Aorta (tissue), 5 donors: ENCODE data around the gene CPLX4. TPM values are rescaled to one million over a fixed set of nuclear protein-coding genes. Genes with fewer than 3 reads are reported as not detected.
A peak's percentile ranks its signal among the peaks of the same experiment; 100 is the strongest.

Source experiments
- ATAC-seq: fragments of 200-7000 bp; cut with Tn5 transposase; one replicate; pipeline ENCODE4 v1.9.1; 2022; ENCODE audit warnings: moderate library complexity; ENCODE audit not compliant: low FRiP score
- DNase-seq, 2 donors: peaks; one replicate each; pipeline ENCODE4 v3.0.0-alpha.2; 2020
- H3K27ac ChIP-seq, 2 donors: one replicate each; pipeline ENCODE4 v1.5.1; 2013; ENCODE audit warnings: low read length in 2 of 2, mild to moderate bottlenecking in 2 of 2, moderate library complexity in 2 of 2, control low read depth in 1 of 2, inconsistent platforms in 1 of 2, low read depth in 1 of 2
- H3K27me3 ChIP-seq, 2 donors: one replicate each; pipeline ENCODE4 v1.6.1; 2013; ENCODE audit warnings: control low read depth in 1 of 2, low read length in 1 of 2, mild to moderate bottlenecking in 1 of 2, moderate library complexity in 1 of 2; ENCODE audit not compliant: insufficient read depth in 2 of 2, control insufficient read depth in 1 of 2
- H3K36me3 ChIP-seq, 2 donors: one replicate each; pipeline ENCODE4 v1.6.1; 2013; ENCODE audit warnings: control low read depth in 1 of 2, low read length in 1 of 2, mild to moderate bottlenecking in 1 of 2; ENCODE audit not compliant: insufficient read depth in 2 of 2, control insufficient read depth in 1 of 2
- H3K4me1 ChIP-seq, 2 donors: one replicate each; pipeline ENCODE4 v1.6.1; 2013; ENCODE audit warnings: low read length in 2 of 2, control low read depth in 1 of 2, mild to moderate bottlenecking in 1 of 2, moderate library complexity in 1 of 2; ENCODE audit not compliant: insufficient read depth in 2 of 2, control insufficient read depth in 1 of 2
- H3K4me3 ChIP-seq, 2 donors: one replicate each; pipeline ENCODE4 v1.5.1; 2013; ENCODE audit warnings: low read length in 2 of 2, control low read depth in 1 of 2, mild to moderate bottlenecking in 1 of 2
- H3K9me3 ChIP-seq: one replicate; pipeline ENCODE4 v1.6.1; 2013; ENCODE audit warnings: mild to moderate bottlenecking, low read length; ENCODE audit not compliant: control insufficient read depth
- WGBS, 2 donors: extraction: QIAGEN DNeasy Blood & Tissue Kit; methylation state at CpG; one replicate each; pipeline ENCODE4 v1.1.7; 2013; 5-methylcytosine and 5-hydroxymethylcytosine counted together
- intact Hi-C, 2 donors: fragments of 100-400 bp; cut with DNase I; formaldehyde crosslinking; loops; one replicate each; pipeline versions ENCODE4 v1.14.2 to v1.15.0; 2022
- polyA plus RNA-seq, 2 donors: library from polyadenylated mRNA; stranded (reverse); fragments of 200-250 nt; gene quantifications; one replicate each; pipeline ENCODE4 v1.2.3, GENCODE V29; 2013
- total RNA-seq, 2 donors: library from RNA; stranded (reverse); fragmentation: NEBNext Ultra II Directional; extraction: Animal tissue kit (Norgen Biotek cat#: 25700); gene quantifications; one replicate each; pipeline ENCODE4 v1.2.1, GENCODE V29; 2021
- donor health status: healthy with polysubstance abuse.
- donor health status: Bipolar disorder and iron deficiency.
- donor health status: DM: no; HTN: no; CAD: no.
- donor health status: DM: no; HTN: no; CAD: no.
- donor health status: DM: yes; HTN: yes; CAD: no.

The CPLX4 gene
- total and polyA plus RNA-seq, 4 donors = 0.38 TPM; not detected in 3

DNA sequence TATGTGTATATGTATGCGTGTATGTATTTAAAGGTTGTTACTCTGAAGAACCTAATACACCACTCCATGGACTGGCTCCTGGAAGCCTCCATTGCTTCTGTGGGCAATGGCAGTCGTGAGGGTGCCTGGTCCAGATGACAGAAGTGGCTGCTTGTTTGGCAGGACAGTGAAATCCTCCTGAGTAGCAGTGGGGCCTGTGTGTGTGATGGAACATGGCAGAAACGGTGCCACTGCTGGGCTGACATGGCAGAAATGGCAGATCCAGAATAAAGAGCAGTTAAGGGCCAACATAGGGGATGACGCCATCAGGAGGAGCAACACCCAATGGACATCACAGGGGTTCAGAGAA lies 6.1 kb upstream of the CPLX4 start:
- no peaks in the 10 kb centered on the region for H3K9me3 ChIP-seq
- DNase-seq = no peak
- no peaks in the 10 kb centered on the region for H3K27me3 ChIP-seq
- no peaks in the 10 kb centered on the region for H3K4me1 ChIP-seq
- H3K36me3 ChIP-seq = peaks cover 3% of the 10 kb centered on the region in 2 donors
- WGBS, 2 donors = 92% methylated on average over 4 of the region's 4 CpGs
- ATAC-seq = no peak
- H3K4me3 ChIP-seq = no peak overlapping the region
- no peak overlapping the region for H3K27ac ChIP-seq
- intact Hi-C loops = no loop called here

DNA sequence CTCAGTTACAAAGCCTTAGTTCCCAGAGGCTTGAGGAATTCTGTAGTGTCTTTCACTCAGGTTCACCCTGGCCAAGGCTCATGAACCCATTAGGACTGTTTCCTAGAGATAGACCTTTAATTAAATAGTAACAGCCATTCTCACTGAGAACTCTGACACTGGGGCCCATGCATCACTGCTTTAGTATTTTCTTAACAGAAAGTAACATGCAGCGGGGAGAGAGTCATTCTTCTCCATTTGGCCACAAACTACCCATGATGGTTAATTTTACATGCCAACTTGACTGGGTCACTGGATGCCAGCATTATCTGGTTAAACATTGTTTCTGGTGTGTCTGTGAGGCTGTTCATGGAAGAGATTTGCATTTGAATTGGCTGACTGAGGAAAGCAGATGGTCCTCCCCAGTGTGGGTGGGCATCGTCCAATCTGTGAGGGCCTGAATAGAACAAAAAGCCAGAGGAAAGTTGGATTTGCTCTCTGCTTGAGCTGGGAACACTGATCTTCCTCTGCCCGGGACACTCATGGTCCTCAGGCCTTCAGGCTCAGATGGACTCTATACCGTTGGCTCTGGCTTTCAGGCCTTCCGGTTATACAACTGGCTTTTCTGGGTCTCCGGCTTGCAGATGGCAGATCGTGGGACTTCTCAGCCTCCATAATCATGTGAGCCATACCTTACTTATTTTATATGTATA lies 5.6 kb upstream of the CPLX4 start:
- Histone ChIP-seq H3K27me3 (no peaks in the 10 kb centered on the region), H3K9me3 (no peaks in the 10 kb centered on the region), H3K4me3 (no peak overlapping the region), H3K4me1 (no peaks in the 10 kb centered on the region), H3K36me3 (peaks cover 3% of the 10 kb centered on the region in 2 donors), H3K27ac (no peak overlapping the region)
- intact Hi-C loops = no loop called here
- 91 to 93% methylated on average over 7 of the region's 7 CpGs for WGBS, 2 donors
- ATAC-seq = no peak
- DNase-seq = no peak

DNA sequence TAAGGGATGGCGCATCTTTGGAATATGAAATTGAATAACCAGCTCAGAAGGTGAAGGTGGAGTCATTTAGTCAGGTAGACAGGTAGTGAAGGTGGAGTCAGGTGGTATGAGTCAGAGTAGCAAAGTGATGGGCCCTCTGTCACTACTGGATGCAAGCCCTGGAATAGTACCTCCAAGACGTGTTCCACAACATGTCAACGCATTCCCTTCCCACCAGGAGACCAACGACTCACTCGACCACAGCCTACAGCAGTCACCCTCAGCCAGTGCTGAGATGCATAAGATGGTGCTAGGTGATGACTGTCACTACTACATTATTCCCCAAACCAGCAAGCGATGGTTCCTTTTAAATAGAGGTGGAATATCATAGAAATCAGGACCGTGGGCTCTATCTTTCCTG lies 6.8 kb downstream of the CPLX4 start:
- ATAC-seq (no peak), DNase-seq (no peak)
- Histone ChIP-seq H3K27ac (no peak overlapping the region), H3K9me3 (no peaks in the 10 kb centered on the region), H3K36me3 (no peaks in the 10 kb centered on the region), H3K4me3 (no peak overlapping the region), H3K4me1 (peaks cover 0 to 2% of the 10 kb centered on the region in 2 donors), H3K27me3 (no peaks in the 10 kb centered on the region)
- WGBS, 2 donors = 77 to 85% methylated on average over 7 of the region's 7 CpGs
- intact Hi-C loops = no loop called here

DNA sequence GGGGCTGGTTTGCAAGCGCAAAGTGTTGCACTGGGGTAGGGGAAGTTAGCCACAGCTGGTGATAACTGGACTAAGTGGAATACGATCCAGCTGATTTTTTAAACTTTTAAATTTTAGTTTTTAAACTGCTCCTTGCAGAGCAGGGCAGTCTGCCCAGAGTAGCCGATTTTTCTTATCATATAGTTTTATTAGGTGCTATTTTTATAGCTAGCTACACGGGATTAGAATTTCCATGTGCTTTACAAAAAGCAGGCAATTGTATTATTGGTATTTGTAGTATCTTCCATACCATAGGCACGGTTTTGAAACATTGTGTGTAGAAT lies 9.6 kb downstream of the CPLX4 start:
- no peaks in the 10 kb centered on the region for H3K36me3 ChIP-seq
- WGBS, 2 donors = 2 to 5% methylated on average over 5 of the region's 5 CpGs
- ATAC-seq = no peak
- H3K27ac ChIP-seq = no peak overlapping the region
- peaks cover 0 to 2% of the 10 kb centered on the region in 2 donors for H3K4me1 ChIP-seq
- intact Hi-C loops = loop anchor here (2.0 to 5.0 kb wide), 2 partner anchors 93 to 94 kb away; no protein-coding TSS in a partner anchor
- H3K27me3 ChIP-seq = no peaks in the 10 kb centered on the region
- no peak overlapping the region for H3K4me3 ChIP-seq
- H3K9me3 ChIP-seq = no peaks in the 10 kb centered on the region
- DNase-seq = no peak

DNA sequence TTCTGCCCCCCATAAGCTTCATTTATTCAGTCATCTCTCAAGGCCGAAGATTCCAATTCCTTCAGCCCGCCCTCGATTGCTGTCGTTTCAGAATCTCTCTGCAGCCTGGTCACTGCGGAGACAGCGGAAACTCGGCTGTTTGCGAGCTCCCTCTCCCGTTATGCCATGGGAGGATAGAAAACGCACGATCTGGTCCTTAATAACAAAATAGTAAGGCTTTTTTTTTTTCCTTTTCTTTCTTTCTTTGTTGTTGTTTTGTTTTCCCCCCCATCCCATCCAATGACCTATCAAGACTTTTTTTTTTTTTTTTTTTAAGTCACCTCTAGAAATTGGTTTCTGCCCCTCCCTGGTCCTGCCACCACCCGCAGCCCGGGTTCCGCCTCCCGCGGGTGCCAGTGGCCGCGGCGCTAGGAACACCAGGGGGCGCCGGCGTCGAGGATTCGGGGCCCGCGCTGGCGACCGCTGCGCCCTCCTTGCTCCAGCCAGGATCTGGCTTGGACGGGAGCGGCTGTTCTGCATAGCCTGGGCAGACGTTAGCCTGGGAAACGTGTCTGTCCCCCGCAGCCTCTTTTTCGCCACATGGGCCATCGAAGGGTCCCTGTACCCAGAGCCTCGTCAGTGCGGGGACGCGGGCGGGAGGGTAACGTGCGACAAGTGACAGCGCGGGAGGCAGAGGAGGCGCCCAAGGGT lies 10.1 kb downstream of the CPLX4 start:
- ATAC-seq = peak; percentile 91
- H3K4me3 ChIP-seq = no peak overlapping the region
- intact Hi-C loops = loop anchor here (2.0 to 5.0 kb wide), 2 partner anchors 94 kb away; no protein-coding TSS in a partner anchor

DNA sequence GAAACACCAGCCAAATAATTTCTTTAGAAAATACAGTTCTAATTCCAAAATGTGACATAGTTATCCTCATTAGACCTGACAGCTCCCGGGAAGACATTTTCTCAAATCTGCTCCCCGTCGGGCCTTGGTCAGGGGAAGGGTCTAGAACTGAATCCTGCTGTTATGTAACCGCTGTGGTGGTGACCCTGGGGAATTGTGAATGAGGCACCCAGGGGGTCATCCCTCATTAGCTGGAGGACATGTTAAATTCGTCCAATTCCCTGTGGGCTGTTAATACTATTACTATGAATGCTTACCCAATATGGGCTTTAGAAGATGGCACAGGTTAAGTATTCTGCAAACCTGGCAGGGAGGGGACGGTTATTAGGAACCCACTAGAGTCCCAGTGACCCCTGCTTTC lies 11.8 kb downstream of the CPLX4 start:
- Histone ChIP-seq H3K4me3 (no peak overlapping the region), H3K36me3 (no peaks in the 10 kb centered on the region), H3K4me1 (peaks cover 0 to 2% of the 10 kb centered on the region in 2 donors), H3K9me3 (no peaks in the 10 kb centered on the region), H3K27ac (no peak overlapping the region), H3K27me3 (no peaks in the 10 kb centered on the region)
- DNase-seq = no peak
- 79 to 84% methylated on average over 6 of the region's 6 CpGs for WGBS, 2 donors
- intact Hi-C loops = loop anchor here in 1 of 2 donors (5.0 kb wide), 1 partner anchor 96 kb away; no protein-coding TSS in a partner anchor
- no peak for ATAC-seq

More for the DNA sequence above, 10.1 kb downstream of the CPLX4 start:
- Histone ChIP-seq H3K4me1 (peaks cover 0 to 2% of the 10 kb centered on the region in 2 donors), H3K9me3 (no peaks in the 10 kb centered on the region), H3K27me3 (no peaks in the 10 kb centered on the region), H3K36me3 (no peaks in the 10 kb centered on the region), H3K27ac (no peak overlapping the region)
- DNase-seq = peak; percentile 83 to 92
- WGBS, 2 donors = 3 to 5% methylated on average over 39 to 46 of the region's 46 CpGs

DNA sequence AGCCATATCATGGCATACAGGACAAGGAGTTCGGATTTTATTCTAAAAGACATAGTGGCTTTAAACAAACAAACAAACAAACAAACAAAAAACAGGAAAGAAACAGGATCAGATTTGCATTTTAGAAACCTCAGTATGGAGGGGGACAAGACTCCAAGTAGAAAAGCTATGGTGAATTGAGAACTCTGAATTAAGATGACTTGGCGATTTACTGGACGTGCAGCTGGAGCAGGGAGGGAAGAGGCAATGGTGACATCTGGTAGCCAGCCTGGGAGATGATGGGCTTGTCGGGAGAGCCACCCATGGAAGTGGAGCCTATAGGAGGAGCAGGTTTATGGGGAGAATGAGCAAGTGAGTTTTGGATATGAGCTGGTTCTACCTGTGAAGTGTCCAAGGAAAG lies 13.2 kb downstream of the CPLX4 start:
- intact Hi-C loops = loop anchor here in 1 of 2 donors (5.0 kb wide), 1 partner anchor 97 kb away; no protein-coding TSS in a partner anchor
- H3K36me3 ChIP-seq = no peaks in the 10 kb centered on the region
- H3K4me3 ChIP-seq = no peak overlapping the region
- H3K9me3 ChIP-seq = no peaks in the 10 kb centered on the region
- H3K27ac ChIP-seq = no peak overlapping the region
- no peaks in the 10 kb centered on the region for H3K27me3 ChIP-seq
- WGBS, 2 donors = 73 to 75% methylated on average over 4 of the region's 4 CpGs
- H3K4me1 ChIP-seq = peaks cover 0 to 2% of the 10 kb centered on the region in 2 donors
- DNase-seq (no peak), ATAC-seq (no peak)

DNA sequence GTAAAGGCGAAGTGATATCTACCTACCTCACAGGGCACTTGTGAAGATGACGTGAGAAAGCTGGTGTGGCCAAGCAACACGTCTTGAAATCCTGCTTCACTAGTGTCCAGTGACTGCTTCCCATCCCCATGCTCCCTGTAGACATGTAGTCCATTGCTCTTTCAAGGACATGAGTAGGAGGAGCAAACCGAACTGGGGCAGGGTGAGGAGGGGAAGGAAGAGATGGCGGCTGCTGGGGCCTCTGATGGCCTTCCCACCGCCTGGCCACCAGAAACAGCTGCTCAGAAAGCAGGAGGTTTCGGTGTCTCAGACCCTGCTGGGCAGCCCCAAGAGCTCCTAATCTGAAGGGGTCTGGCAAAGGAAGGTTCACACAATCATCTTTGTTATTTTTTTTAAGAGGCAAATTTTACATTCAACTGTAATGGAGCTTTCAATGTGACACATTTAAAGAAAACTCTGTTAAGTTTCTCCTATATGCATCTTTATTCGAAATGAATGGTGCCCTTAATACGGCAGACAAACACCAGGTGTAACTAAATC lies 14.7 kb downstream of the CPLX4 start:
- Histone ChIP-seq H3K27me3 (no peaks in the 10 kb centered on the region), H3K36me3 (no peaks in the 10 kb centered on the region), H3K27ac (no peak overlapping the region), H3K4me1 (peaks cover 0 to 2% of the 10 kb centered on the region in 2 donors), H3K9me3 (no peaks in the 10 kb centered on the region), H3K4me3 (no peak overlapping the region)
- no peak for ATAC-seq
- WGBS, 2 donors = 78 to 80% methylated on average over 9 of the region's 9 CpGs
- intact Hi-C loops = no loop called here
- no peak for DNase-seq

DNA sequence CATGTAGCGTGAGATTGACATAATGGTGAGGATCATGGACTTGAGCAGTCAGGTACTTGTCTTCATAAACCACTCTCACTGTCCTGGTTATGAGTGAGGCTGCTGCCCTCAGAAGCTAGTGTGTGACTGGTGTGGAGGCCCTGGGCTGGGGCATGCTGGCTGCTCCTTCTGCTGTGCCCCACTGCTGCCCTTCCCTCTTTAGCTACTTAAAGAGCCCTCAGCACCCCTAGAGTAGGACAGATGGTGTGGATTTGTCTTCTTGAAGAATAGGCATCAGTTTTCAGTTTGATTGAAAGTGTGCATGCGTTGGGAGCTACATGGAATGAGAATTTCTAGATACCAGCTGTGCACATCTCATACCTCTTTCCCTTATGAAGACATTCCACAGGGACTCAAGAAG lies 15.4 kb downstream of the CPLX4 start:
- Histone ChIP-seq H3K27me3 (no peaks in the 10 kb centered on the region), H3K4me1 (no peaks in the 10 kb centered on the region), H3K9me3 (no peaks in the 10 kb centered on the region), H3K4me3 (no peak overlapping the region), H3K36me3 (no peaks in the 10 kb centered on the region), H3K27ac (no peak overlapping the region)
- no peak for DNase-seq
- intact Hi-C loops = no loop called here
- WGBS, 2 donors = 77 to 83% methylated on average over 2 of the region's 2 CpGs
- ATAC-seq = no peak
